Measurements from ENCODE around the gene DHCR7.

The DHCR7 gene

GRCh38 chr11:71442123-71442522, 6.1 kb downstream of the DHCR7 start:
- in situ Hi-C loops (cut with HindIII; ENCODE audit: low sequenced_read_pairs), result no loop called here

DNA sequence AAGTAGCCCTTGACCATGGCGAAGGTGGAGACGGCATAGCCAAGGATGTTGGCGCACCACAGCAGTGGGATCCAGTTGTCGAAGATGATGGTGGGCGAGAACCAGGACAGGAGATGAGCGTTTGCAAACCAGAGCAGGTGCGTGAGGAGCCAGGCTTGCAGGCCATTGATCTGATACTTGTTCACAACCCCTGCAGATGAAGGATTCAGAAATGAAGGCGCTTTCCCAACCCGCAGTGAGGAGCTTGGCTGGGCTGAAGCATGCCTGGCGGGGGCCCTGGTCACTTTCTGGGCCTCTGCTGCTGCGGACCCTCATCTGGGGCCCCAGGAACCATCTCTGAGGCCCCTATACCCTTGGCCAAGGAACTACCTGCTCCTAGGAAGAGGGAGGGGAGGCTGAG, 6.9 kb downstream of the DHCR7 start:
- in situ Hi-C loops (cut with HindIII; ENCODE audit: low sequenced_read_pairs), result no loop called here

- in situ Hi-C loops (cut with HindIII; ENCODE audit: low sequenced_read_pairs), result no loop called here
These were observed 8.0 kb downstream of the DHCR7 start for GRCh38 chr11:71440021-71440755.

- in situ Hi-C loops (cut with HindIII; ENCODE audit: low sequenced_read_pairs), result no loop called here
These were observed 9.5 kb downstream of the DHCR7 start for GRCh38 chr11:71438650-71439049.

DNA sequence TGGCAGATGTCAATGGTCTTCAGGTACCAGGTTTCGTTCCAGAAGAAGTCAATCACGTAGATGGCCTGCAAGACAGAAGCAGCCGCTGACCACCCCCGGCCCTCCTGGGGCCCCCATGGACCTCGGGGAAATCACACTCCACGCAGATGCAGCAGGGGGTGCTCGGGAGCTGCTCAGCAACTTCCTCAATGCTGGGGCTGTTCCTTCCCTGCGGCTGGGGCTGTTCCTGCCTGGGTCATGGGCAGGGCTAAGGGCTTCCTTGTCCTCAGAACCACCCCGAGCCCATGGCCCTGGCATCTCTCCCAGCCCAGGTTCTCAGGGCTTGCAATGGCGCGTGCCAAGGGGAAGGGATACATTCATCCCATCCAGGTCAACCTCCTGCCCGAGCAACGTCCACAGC, 10.3 kb downstream of the DHCR7 start:
- in situ Hi-C loops (cut with HindIII; ENCODE audit: low sequenced_read_pairs), result no loop called here

DNA sequence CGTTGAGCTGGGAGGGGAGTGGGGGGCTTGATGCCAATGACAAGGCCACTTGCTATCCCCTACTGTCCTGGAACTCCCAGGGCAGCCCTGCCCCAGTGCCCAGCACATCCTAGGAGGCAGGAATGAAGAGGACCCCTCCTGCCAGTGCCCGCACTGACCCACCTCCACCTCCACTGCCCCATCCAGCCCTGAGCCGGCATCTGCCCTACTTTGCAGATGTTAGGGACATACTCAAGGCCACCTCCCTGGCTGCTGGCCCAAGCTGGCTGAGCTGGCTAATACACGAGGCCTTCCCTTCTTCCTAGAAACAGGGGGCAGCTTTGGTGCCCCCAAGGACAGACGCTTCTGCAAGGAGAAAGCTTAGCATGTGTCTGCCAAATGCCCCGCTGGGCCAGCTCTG, 10.8 kb downstream of the DHCR7 start:
- in situ Hi-C loops (cut with HindIII; ENCODE audit: low sequenced_read_pairs), result no loop called here

GRCh38 chr11:71436861-71437260, 11.3 kb downstream of the DHCR7 start:
- in situ Hi-C loops (cut with HindIII; ENCODE audit: low sequenced_read_pairs), result no loop called here

- in situ Hi-C loops (cut with HindIII; ENCODE audit: low sequenced_read_pairs), result no loop called here
These were observed 12.8 kb downstream of the DHCR7 start for GRCh38 chr11:71435278-71435951.

DNA sequence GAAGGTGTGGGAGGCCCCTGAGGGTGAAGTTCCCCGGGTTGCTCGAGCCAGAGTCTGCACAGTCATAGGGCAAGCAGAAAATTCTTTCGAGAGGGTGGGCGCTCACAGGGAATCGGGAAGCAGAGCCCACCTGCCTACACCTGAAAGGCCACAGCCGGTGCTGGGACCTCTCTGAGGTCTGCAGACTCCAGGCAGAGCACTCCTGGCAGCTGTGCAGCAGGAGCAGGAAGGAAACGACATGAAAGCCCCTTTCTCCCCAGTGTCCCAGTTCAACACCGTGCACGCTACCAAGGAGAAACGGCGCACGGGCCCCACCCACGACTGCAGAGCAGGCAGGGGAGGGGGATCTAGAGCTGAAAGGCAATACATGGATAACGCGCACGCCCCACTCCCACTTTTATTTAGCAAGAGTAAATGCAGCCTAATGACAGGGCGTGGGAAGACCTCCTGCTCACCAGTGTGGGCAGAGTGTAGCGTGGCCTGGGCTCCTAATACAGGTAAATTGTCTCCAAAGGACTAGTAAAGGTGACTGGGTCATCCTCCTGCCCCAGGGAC, 13.5 kb downstream of the DHCR7 start:
- in situ Hi-C loops (cut with HindIII; ENCODE audit: low sequenced_read_pairs), result no loop called here

- in situ Hi-C loops (cut with HindIII; ENCODE audit: low sequenced_read_pairs), result no loop called here
These were observed 14.3 kb downstream of the DHCR7 start for GRCh38 chr11:71433648-71434450.

DNA sequence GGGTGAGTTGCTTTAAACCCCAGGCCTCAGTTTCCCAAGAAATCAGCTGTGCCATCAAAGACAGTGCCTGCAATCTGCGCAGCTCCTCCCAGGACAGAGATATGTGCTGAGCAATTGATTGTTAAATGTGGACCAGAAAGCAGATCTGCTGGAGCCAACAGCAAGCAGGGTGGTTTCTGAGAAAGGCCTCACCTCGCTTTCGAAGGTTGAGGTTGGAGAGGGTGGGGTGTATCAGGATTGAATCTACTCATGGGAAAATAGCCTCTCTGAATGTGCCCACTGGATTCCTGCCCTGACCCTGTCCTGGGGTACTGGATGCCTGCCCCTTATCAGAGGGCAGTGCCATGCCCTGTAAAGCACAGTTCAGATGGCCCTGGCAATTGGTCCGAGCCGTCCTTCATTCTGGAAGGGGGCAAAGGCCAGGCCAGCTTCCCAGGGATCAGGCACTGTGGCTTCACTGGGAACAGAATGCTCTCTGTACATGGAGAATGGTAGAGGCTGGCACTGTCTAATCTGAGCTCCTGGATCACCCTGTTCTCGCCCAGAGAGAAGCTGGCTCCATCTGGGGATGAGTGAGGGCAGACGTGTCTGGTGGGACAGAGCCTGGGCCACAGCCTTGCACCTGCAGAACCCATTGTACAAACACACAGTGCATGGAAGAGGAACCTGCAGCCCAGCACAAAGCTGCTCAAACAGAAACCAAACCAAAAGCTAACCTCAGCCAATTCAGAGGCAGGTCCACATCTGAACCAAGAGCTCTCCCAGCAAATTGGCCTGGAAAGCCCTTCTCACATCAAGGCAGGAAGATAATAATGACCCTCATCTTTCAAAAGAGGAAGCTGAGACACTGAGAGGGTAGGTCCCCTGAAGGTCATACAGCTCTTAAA, 15.2 kb downstream of the DHCR7 start:
- in situ Hi-C loops (cut with HindIII; ENCODE audit: low sequenced_read_pairs), result no loop called here

- in situ Hi-C loops (cut with HindIII; ENCODE audit: low sequenced_read_pairs), result no loop called here
These were observed 16.9 kb downstream of the DHCR7 start for GRCh38 chr11:71431271-71431670.

GRCh38 chr11:71430166-71430565, 18.0 kb downstream of the DHCR7 start:
- in situ Hi-C loops (cut with HindIII; ENCODE audit: low sequenced_read_pairs), result no loop called here

DNA sequence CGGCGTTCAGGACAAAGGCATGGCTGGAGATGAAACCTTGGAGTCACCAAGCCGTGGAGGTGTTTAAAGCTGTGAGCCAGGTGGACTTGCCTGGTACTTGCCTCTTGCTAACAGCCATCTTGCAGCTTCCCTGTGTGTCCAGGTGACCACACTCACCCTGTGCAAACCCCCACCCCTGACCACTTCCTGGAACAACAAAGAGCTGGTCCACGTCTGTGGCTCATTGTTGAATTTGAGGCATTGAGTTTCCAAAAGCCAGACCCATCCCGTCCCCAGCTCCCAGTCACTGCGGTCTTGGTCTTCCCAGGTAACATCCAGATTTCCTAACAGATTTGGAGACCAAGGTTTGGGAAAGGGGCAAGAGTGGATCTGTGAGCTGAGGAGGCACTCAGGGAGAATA, 18.5 kb downstream of the DHCR7 start:
- in situ Hi-C loops (cut with HindIII; ENCODE audit: low sequenced_read_pairs), result loop anchor here (10.0 kb wide), 1 partner anchor 175 kb away; the partner anchor contains the start of gene SHANK2

GRCh38 chr11:71428861-71429435, 19.2 kb downstream of the DHCR7 start:
- in situ Hi-C loops (cut with HindIII; ENCODE audit: low sequenced_read_pairs), result loop anchor here (10.0 kb wide), 1 partner anchor 174 kb away; the partner anchor contains the start of gene SHANK2

DNA sequence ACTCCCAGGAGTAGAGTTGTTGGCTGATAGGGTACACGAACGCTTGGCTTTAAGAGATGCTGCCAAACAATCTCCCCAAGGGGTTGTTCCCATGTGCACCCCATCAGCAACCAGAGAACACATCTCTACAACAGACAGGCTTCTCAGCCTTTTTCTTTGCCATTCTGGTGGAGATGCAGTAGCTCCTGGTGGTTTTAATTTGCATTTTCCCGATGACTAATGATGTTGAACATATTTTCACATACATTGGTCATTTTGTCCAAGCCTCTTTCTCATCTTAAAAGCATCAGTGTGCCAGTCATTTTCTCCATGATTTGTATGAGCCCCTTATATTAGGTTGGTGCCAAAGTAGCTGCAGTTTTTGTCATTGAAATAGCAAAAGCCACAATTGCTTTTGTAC, 21.8 kb downstream of the DHCR7 start:
- in situ Hi-C loops (cut with HindIII; ENCODE audit: low sequenced_read_pairs), result loop anchor here (10.0 kb wide), 1 partner anchor 172 kb away; the partner anchor contains the start of gene SHANK2

DNA sequence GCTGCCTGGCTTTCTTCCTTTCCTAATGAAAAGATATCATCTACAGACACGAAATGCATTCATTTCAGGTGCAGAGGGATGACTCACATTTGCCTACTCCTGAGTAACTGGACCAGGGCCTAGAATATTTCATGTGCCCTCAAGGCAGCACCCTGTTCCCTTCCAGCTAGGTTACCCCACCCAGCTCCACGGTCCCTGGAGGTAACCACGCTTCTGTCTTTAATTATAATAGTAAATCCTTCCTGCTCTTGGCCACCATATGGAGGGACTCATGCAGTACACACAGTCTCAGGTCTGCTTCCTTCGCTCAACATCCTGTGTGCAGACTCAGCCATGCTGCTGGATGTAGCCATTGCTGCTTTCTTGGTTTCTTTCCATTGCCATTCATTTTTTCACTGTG, 22.3 kb downstream of the DHCR7 start:
- in situ Hi-C loops (cut with HindIII; ENCODE audit: low sequenced_read_pairs), result loop anchor here (10.0 kb wide), 1 partner anchor 171 kb away; the partner anchor contains the start of gene SHANK2

DNA sequence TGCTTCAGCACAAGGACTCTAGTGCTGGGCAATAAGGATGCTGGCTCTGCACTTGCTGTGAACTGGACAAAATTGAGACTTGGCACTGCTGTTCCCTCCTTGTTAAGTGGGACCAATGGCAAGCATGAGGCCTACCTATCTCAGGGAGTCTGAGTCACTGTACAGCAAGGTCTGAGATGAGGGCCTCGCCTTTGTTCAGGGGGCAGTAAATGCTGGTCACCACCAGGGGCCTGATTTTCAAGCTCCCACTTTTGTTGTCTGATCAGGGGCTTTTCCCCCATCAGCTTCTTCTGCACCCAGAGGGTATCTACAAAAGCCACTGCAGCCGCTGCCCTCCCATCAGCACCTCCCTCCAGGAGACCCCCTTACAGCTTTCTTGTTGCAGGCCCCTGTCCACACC, 22.8 kb downstream of the DHCR7 start:
- in situ Hi-C loops (cut with HindIII; ENCODE audit: low sequenced_read_pairs), result loop anchor here (10.0 kb wide), 1 partner anchor 171 kb away; the partner anchor contains the start of gene SHANK2

- in situ Hi-C loops (cut with HindIII; ENCODE audit: low sequenced_read_pairs), result loop anchor here (10.0 kb wide), 1 partner anchor 168 kb away; the partner anchor contains the start of gene SHANK2
These were observed 24.9 kb downstream of the DHCR7 start for GRCh38 chr11:71423181-71423790.

All from DLD1 (cell line).